ENCODE data around the gene ANKRD10.
"Not testable (repeated sequence)": the region's sequence is repeated elsewhere in the genome, so short reads cannot be mapped to it uniquely, and the experiment has no call there.

The ANKRD10 gene

DNA sequence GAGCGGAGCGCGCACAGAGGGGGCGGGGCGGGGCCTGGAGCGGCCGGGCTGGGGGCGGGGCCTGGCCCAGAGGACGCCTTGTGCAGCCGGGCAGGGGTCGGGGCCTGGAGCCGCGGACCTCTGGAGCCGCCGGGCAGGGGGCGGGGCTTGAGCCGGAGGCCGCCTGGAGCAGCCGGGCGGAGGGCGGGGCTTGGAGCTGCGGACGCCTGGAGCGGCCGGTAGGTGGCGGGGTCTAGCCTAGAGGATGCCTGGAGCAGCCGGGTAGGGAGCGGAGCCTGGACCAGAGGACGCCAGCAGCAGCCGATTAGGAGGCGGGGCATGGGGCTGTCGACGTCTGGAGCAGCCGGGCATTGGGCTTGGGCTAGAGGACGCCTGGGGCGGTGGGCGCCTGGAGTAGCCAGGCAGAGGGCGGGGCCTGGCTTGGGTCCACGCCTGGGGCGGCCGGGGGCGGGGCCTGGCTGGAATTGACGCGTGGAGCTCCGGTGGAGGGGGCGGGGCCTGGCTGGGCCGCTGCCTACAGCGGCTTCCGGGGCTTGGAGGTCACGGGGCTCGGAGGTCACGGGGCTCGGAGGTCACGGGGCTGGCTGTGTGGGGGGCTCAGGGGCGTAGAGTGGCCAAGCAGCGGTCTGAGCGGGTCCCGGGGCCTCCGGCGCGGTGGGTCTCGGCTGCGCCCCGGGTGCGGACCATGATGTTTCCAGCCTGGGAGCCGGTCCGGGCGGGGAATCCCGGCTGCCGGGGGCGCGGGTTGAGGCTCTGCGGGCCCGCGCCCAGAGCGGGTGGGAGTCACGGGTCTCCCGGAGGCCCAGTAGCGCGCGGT is at the start of gene ANKRD10:
ANKRD10 (minus strand) TSS at position 13 of the 817 bp plus-strand sequence. CDS start 135 bp downstream, outside the sequence.
- DNase-seq (ENCODE audit: low spot score): peak; percentile 99

DNA sequence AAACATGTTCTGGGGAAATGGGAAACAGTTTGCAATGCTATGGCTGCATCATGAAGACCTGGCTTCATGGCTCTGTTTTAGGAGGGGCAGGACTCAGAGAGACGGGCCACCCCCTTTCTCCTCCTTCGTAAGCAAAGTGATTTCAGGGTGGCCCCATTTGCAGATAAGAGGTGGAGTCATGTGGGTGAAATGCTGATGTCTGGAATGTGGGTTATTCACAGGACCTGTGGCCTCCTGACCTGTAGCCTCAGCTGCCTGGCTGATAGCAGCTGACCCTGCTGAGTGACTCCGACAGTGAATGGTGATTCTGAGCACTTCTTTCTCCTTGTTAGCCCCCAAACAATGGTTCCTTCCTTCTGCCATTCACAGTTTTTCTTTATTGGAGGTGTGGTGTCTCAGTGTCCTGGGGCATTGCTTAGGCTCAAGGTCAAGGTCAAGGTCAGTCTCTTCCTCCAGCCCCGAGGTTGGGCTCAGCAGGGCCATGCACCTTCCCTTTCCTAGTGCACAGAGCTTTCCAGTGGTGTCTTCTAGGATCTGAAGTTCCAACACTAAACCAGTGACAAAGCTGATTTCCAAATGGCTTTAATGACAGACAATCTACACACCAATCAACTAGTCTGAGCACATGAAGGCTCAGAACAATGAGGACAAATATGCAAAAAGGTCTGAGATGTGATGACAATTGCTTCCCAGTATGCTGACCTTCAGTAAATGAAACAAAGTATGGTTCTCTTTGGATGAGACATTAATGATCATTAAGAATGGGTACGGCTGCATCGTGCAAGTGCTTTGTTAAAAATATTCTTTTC is 49.6 kb upstream of the ANKRD10 start:
- no peak for DNase-seq (ENCODE audit: low spot score)

GRCh38 chr13:110963554-110963970 is 48.7 kb upstream of the ANKRD10 start:
- DNase-seq (ENCODE audit: low spot score): no peak

DNA sequence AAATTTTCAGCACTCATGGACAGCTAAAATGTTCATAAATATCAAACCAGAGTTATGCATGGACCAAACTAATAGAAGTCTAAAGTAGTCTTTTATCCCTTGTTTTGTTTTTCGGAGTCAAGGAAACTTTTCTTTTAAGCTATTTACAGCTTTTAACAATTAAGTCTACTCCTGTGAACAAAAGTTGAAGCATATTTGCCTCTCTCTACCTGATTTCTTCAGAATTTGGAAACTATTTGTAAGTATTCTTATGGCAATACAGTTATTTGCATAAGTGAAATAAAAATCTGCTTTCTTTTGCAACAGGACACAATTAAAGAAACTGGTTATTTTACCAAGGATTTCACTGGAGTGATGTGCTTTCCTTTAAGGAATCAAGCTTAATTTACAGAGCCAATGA is 47.1 kb upstream of the ANKRD10 start:
- DNase-seq (ENCODE audit: low spot score): no peak

DNA sequence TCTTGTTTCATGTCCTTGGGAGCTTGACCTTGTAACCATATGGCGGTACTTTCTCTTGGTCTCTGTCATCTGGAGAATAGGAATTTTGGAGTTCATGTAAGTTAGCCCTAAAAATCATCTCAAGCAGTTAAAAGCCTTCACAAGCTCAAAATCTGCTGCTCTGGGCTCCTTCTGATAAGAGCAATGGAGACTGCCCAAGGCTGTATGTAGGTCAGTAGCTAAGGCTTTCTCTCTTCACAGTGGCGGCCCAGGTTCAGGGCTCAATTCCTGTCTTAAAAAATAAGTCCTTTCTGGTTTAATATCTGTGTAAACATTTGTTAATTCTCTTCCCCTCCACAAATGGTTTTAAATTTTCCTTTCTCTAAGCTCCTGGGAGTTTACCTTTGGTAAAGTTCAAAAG is 45.3 kb upstream of the ANKRD10 start:
- DNase-seq (ENCODE audit: low spot score): no peak

DNA sequence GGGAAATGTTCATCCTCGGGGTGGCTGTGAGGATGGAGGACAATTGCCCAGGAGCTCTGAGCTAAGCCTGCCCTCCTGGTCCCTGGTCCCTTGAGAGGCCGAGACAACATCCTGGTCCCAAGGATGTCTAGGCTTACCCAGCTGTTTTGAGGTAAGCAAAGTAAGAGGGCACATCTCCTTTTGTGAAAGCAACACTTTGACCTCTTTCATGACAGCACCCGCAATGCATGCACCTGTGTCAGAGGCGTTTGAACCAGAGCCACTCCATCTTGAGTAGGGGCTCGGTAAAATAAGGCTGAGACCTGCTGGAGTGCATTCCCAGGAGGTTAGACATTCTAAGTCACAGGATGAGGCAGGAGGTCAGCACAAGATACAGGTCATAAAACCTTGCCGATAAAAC is 43.1 kb upstream of the ANKRD10 start:
- no peak for DNase-seq (ENCODE audit: low spot score)

DNA sequence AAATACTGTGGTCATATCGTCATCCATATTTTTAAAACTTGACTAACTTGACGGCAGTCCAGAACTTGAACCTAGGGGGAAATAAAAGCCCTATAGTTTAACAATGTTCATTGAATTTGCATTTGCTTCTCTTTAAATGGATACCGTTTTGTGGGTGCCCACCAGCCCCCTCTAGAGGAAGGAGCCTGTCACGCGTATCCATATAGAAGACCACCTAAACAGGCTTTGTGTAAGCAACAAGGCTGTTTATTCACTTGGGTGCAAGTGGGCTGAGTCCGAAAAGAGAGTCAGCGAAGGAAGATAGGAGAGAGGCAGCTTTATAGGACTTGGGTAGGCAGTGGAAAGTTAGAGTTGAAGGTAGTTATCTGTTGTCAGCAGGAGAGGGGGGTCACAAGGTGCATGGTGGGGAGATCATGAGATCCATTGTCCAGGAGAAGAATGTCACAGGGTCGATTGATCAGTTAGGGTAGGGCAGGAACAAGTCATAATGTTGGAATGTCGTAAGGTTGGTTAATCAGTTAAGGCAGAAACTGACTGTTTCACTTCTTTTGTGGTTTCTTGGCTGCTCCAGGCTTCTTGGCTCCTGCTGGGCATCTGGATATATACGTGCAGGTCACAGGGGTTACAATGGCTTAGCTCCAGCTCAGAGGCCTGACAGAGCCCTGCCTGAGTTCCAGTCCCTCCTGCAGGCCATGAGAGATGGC is 42.5 kb upstream of the ANKRD10 start:
- peak; percentile 52 for DNase-seq (ENCODE audit: low spot score)

DNA sequence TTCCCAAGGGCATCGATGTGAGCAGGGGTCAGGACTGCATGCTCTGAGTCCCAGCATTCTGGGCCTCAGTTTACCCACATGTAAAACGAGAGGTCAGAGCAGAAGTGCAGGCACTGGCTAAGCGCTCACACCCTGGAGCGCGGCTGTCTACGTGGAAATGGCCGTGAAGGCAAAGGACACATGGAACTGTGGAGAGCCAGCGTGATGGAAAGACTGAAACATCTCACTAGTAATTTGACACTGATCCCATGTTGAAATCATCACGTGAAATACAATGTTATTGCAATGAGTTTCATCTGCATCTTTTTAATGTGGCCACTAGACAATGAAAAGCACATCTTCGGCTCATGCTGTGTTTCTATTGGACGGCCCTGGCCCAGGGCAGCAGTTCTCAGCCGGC is 41.3 kb upstream of the ANKRD10 start:
- DNase-seq (ENCODE audit: low spot score): not testable (repeated sequence)

DNA sequence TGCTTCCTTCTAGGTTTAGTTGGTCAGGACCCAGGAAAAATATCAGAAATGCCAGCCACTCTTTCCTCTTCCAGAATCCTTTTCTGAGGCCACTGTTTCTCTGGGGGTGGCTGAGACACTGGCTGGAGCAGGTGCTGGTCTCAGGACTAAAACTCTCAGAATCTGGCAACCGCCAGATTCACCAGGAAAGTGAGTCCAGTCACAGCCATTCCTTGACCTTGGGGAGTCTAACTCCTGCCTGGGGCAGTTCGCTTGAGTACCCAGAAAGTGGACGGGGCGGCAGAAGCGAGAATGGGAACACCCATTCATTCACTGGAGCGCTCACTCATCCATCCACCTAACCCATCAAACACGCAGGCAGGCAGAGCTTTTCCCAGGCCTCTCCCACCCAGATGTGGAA is 40.7 kb upstream of the ANKRD10 start:
- DNase-seq (ENCODE audit: low spot score): not testable (repeated sequence)

- not testable (repeated sequence) for DNase-seq (ENCODE audit: low spot score)
Observed at GRCh38 chr13:110955072-110955503, 40.2 kb upstream of the ANKRD10 start.

DNA sequence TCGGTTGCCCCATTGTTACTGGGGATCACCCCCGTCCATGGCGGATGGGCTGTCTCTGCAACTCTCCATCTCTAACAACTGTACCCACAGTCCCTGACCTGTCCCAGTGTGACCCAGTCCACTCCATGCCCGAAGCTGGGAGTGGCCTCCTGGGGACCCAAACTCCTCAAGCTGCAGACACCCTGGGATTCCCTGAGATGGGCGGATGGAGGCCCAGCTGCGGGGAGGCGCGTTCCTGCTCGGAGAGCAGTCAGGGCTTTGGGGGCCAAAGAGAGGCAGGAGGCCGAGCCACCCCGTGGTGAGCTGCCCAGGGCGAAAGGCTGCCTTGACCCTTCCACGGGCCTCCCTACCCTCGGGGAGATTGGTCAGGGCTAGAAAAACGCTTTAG is 39.7 kb upstream of the ANKRD10 start:
- DNase-seq (ENCODE audit: low spot score): not testable (repeated sequence)

DNA sequence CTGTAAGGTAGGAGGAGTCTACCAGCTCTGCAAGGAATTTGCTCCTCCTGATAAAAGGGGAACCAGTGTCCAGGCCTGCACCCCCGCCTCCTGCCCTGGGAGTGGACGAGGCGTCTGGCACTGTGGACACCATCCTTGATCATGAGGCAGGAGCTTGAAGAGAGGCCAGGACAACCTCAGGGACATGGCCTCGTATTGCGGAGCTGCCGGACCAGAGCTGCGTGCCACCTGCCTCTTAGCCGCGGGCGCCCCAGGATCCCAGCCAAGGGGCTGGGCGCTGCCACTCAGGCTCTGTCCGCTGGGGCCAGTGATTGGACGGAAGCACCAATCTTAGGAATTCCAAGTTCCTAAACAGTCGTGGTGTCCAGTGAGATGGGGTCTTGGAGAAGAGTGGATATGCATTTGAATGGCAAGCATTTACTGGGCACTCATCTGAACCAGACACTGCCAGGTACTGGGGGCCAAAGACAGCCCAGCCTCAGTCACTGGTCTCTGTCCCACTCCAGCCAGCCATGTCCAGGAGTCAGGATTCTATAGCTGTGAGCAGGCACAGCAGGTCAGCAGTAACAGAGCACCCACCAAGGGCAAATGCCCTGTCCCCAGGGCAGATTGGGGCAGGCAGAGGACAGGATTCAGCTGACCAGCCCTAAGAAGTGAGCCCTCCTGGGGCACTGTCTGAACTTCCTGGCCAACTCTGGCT is 39.1 kb upstream of the ANKRD10 start:
- DNase-seq (ENCODE audit: low spot score): no peak

- no peak for DNase-seq (ENCODE audit: low spot score)
Observed at GRCh38 chr13:110953416-110953815, 38.5 kb upstream of the ANKRD10 start.

DNA sequence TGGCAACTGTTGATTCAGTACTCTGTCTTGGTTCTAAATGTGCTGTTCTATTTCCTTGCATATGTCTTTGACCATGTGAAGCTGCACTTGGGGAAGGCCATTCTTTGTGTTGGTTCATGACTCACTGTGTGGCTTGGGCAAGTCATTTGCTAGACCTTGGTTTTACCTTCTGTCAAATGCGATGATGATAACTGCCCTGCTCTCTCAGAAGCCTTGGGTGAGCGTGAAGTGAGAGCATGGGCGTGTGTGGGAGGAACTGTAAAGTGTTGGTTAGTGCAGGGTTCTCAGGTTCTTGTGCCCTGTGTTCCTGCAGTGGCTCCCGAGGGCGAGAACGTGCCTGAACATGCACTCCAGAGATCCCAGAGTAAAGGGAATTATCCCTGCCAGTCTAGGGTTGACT is 37.3 kb upstream of the ANKRD10 start:
- DNase-seq (ENCODE audit: low spot score): not testable (repeated sequence)

DNA sequence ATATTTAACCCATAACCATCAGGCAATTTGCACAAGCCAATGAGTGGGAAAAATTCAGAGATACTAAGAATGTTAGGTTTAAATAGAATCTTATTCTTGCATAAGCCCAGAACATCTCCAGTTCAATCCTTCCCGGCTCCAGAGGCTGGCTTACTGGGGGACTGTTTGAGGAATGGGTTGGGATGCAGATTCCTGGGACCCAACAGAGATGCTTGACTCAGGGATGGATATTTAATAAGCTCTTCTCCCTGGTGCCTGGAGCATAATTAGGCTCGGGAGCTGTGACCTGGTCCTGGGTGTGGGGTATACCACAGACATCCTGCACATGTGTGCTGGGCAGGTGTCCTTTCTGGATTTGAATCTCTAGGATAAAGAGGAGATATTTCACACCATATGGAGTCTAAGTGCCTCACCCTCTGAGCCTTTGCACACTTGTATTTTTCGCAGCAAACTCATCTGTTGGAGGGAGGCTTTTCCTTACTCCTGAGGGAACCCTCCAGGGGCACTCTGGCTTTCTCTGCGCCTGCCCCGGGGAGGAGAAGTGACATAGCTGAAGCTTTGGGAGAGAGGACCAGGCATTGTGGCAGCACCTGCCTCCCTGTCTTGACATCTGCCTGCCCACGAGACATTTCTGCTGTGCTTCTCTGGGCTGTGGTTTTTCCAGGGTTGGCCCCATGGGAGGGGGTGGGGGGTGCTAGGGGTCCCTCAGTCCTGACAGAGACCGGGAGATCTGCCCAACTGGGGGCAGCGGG is 36.1 kb upstream of the ANKRD10 start:
- no peak for DNase-seq (ENCODE audit: low spot score)

DNA sequence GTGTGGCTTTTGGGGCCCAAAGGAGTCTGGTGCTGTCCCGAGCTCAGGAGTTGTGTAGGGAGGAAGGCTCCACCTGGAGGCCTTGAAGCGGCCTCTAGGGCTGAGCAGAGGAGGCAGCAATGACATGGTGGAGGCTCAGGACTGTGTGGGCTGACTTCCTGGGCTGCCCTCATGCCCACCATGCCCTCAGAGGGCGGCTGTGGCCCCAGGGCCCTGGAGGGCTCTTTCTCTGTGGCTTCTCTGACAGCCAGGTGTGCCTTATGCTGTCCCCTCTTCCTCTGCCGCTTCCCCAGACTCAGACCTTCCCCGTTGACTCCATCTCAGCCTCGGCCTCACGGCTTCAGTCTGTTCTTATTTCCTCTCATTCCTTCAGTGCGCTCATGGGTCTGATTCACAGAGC is 35.5 kb upstream of the ANKRD10 start:
- no peak for DNase-seq (ENCODE audit: low spot score)

DNA sequence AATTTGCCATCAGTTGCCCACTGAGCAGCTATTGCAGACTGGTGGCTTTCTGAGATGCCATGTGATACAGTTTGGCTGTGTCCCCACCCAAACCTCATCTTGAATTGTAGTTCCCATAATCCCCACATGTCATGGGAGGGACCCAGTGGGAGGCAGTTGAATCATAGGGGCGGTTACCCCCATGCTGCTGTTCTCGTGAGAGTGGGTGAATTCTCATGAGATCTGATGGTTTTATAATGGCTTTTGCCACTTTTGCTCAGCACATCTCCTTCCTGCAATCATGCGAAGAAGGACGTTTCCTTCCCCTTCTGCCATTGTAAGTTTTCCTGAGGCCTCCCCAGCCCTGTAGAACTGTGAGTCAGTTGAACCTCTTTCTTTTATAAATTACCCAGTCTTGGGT is 34.8 kb upstream of the ANKRD10 start:
- DNase-seq (ENCODE audit: low spot score): no peak

DNA sequence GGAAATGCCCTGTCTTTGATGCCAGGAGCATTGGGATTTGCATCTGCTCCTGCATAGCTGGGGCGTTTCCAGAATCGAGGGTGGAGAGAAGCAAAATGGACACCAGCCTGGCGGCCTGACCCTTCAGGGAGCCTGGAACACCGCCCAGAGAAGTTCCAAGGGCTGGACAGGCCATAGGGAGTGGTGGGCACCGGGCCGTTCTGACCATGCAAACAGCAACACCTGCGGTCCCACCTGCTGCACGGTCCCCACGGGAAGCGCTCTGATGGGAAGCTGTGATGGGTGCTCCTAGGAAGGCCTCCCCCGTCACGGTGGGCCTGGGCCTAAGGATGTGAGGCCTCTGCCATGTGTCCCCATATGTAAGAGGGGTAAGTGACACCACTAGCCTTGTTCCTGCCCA is 34.2 kb upstream of the ANKRD10 start:
- no peak for DNase-seq (ENCODE audit: low spot score)

- not testable (repeated sequence) for DNase-seq (ENCODE audit: low spot score)
Observed at GRCh38 chr13:110947338-110947737, 32.5 kb upstream of the ANKRD10 start.

DNA sequence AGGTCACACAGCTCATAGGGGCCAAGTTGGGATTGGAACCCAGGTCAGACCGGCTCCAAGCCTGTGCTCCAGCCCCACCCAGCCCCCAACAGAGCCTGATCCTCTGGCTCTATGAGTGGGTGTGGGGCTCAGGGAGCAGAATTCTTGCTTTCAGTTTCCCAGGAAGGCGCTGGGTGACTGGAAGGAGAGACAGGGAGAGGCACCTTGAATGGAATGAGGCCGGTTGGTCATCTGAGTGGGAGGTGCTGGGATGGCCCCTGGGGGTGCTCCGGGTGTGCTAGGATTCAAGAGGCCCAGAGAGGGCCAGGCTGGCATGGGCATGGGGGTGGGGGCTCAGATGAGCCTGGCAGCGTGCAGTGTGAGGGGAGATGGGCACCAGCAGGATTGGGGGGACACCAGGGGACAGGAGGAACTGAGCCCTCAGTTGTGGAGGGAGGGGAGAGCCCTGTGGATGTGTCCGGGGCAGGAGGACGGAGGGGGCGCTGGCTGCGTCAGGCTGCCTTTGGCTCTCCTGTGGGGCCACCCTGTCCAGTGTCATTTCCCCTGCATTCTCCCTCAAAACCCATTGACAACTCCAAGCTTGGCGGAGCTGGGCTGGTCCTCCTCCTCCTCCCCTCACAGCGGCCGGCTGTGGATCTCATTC is 31.2 kb upstream of the ANKRD10 start:
- DNase-seq (ENCODE audit: low spot score): no peak
